CD4-positive, alpha-beta memory T cell (primary cell): Measurements from ENCODE around the gene KRTAP5-1. TPM values are rescaled to one million over a fixed set of nuclear protein-coding genes. Genes with fewer than 3 reads are reported as not detected.
A peak's percentile ranks its signal among the peaks of the same experiment; 100 is the strongest.
"Not testable (repeated sequence)": the region's sequence is repeated elsewhere in the genome, so short reads cannot be mapped to it uniquely, and the experiment has no call there.

ENCODE experiments used
- CTCF ChIA-PET: fragments of 350-600 bp; sonication (Branson Sonifier 250); formaldehyde crosslinking; loops from one replicate; lab custom pipeline; 2021; ENCODE audit warnings: inconsistent platforms; ENCODE audit not compliant: partially characterized antibody; lab: Charles Lee
- POLR2A ChIA-PET: fragments of 350-600 bp; sonication (Branson Sonifier 250); formaldehyde crosslinking; loops from one replicate; lab custom pipeline; 2021; ENCODE audit not compliant: partially characterized antibody; lab: Charles Lee
- DNase-seq, 5 donors: peaks; one replicate each; pipeline versions ENCODE4 v3.0.0 to v3.0.0-alpha.2; 2020 to 2022; ENCODE audit warnings: mixed read lengths in 1 of 5
- H3K27ac ChIP-seq: one replicate; pipeline ENCODE4 v1.7.0; 2013; ENCODE audit warnings: low read depth, low read length
- H3K27me3 ChIP-seq: 2 replicates; pipeline ENCODE4 v1.7.0; 2013; ENCODE audit warnings: mild to moderate bottlenecking, low read length, moderate library complexity; ENCODE audit not compliant: insufficient read depth
- H3K36me3 ChIP-seq: 2 replicates; pipeline ENCODE4 v1.7.0; 2013; ENCODE audit warnings: mild to moderate bottlenecking, low read length, moderate library complexity; ENCODE audit not compliant: insufficient read depth
- H3K4me1 ChIP-seq: 2 replicates; pipeline ENCODE4 v1.7.0; 2013; ENCODE audit warnings: mild to moderate bottlenecking, low read length, moderate library complexity; ENCODE audit not compliant: insufficient read depth
- H3K4me3 ChIP-seq, 2 donors: one replicate each; pipeline ENCODE4 v1.7.0; 2013; ENCODE audit warnings: low read length in 2 of 2, mild to moderate bottlenecking in 1 of 2
- H3K9me3 ChIP-seq, 2 donors: one replicate each; pipeline ENCODE4 v1.7.0; 2013; ENCODE audit warnings: low read length in 2 of 2, control low read depth in 1 of 2; ENCODE audit not compliant: control insufficient read depth in 1 of 2
- H3K27ac Mint-ChIP-seq, 7 donors: one replicate each; pipeline ENCODE4 v1.8.0; 2020 to 2021; ENCODE audit warnings: mixed read lengths in 7 of 7, mild to moderate bottlenecking in 6 of 7, inconsistent platforms in 3 of 7, moderate library complexity in 3 of 7
- H3K27me3 Mint-ChIP-seq, 2 donors: one replicate each; pipeline ENCODE4 v1.8.0; 2020 to 2021; ENCODE audit warnings: mixed read lengths in 2 of 2
- H3K36me3 Mint-ChIP-seq, 2 donors: one replicate each; pipeline ENCODE4 v1.8.0; 2020 to 2021; ENCODE audit warnings: mixed read lengths in 2 of 2, inconsistent platforms in 1 of 2, mild to moderate bottlenecking in 1 of 2
- H3K4me1 Mint-ChIP-seq, 4 donors: one replicate each; pipeline ENCODE4 v1.8.0; 2020 to 2021; ENCODE audit warnings: mixed read lengths in 4 of 4, mild to moderate bottlenecking in 1 of 4
- H3K4me3 Mint-ChIP-seq, 8 donors: one replicate each; pipeline ENCODE4 v1.8.0; 2020 to 2021; ENCODE audit warnings: mixed read lengths in 8 of 8, mild to moderate bottlenecking in 7 of 8, moderate library complexity in 6 of 8, inconsistent platforms in 3 of 8
- H3K9me3 Mint-ChIP-seq, 8 donors: one replicate each; pipeline ENCODE4 v1.8.0; 2020 to 2021; ENCODE audit warnings: mixed read lengths in 8 of 8, mild to moderate bottlenecking in 5 of 8, inconsistent platforms in 3 of 8, moderate library complexity in 1 of 8
- intact Hi-C: fragments of 100-400 bp; cut with micrococcal nuclease; formaldehyde crosslinking; loops from one replicate; pipeline ENCODE4 v1.15.1; 2023
- polyA plus RNA-seq, 2 donors: library from polyadenylated mRNA; unstranded; fragments of 300-500 nt; fragmentation: Illumina TruSeq; gene quantifications; one replicate each; pipeline ENCODE4 v1.2.3, GENCODE V29; 2021
- total RNA-seq, 2 experiments: library from RNA; stranded (reverse); gene quantifications; one replicate each; pipeline ENCODE4 v1.2.3, GENCODE V29; 2021

KRTAP5-1 gene
- total and polyA plus RNA-seq, 4 experiments from 2014 or later = 0.29 TPM; not detected in 3

DNA sequence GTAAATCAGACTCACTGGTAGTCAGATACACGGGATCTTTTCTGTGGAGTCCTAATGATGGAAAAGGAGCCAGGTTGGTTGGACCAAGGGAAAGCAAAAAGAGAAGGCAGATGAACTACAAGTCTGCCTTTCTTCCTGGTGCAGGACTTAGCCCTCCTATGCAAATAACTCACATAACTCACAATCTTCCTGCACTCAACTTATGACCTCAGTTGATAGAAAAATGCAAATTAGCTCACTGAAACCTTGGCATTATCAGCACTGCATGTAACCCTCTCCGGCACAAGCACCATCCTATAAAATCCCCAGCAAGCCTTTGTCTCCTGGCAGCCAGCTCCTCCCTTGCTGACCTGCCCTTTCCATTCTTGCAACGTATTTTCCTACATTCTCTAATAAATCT, 16.6 kb upstream of the KRTAP5-1 start:
- H3K4me1 ChIP-seq = peaks cover 11% of the 10 kb centered on the region

DNA sequence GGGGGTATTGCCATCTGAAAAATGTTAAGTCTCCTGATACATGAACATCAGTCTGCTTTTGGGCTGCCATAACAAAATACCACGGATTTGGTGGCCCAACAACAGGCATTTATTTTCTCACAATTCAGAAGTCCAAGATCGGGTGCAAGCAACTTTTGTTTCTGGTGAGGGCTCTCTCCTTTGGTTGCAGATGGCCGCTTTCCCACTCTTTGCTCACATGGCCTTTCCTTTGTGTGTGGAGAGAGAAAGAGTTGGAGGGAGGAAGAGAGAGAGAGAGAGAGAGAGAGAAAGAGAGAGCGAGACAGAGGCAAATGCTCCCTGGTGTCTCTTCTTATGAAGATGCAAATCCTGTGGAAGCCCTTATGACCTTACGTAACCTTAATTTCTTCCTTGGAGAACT, 15.5 kb upstream of the KRTAP5-1 start:
- H3K9me3 Mint-ChIP-seq = no peaks in the 10 kb centered on the region
- intact Hi-C loops = no loop called here
- Histone ChIP-seq H3K9me3 (no peaks in the 10 kb centered on the region), H3K4me1 (peaks cover 4% of the 10 kb centered on the region), H3K4me3 (no peak overlapping the region), H3K36me3 (no peaks in the 10 kb centered on the region), H3K27me3 (no peaks in the 10 kb centered on the region), H3K27ac (no peak overlapping the region)
- no peaks in the 10 kb centered on the region for H3K36me3 Mint-ChIP-seq
- H3K4me3 Mint-ChIP-seq = no peak overlapping the region
- H3K4me1 Mint-ChIP-seq = peaks cover 5 to 30% (median 9%) of the 10 kb centered on the region in 4 donors
- POLR2A ChIA-PET = no interaction called here
- H3K27ac Mint-ChIP-seq = peak overlapping the region in 1 of 7 donors; percentile 1
- DNase-seq = no peak
- CTCF ChIA-PET = no interaction called here
- peaks cover 11 to 16% of the 10 kb centered on the region in 2 donors for H3K27me3 Mint-ChIP-seq

More for the DNA sequence above, 16.6 kb upstream of the KRTAP5-1 start:
- H3K36me3 ChIP-seq, H3K27me3 ChIP-seq, POLR2A ChIA-PET, H3K9me3 ChIP-seq, H3K4me3 Mint-ChIP-seq, CTCF ChIA-PET, intact Hi-C loops, H3K9me3 Mint-ChIP-seq, DNase-seq, H3K4me3 ChIP-seq, H3K36me3 Mint-ChIP-seq, H3K27ac ChIP-seq, H3K27ac Mint-ChIP-seq: not testable (repeated sequence)
- H3K4me1 Mint-ChIP-seq = peaks cover 7 to 31% (median 10%) of the 10 kb centered on the region in 4 donors
- peaks cover 11 to 14% of the 10 kb centered on the region in 2 donors for H3K27me3 Mint-ChIP-seq

DNA sequence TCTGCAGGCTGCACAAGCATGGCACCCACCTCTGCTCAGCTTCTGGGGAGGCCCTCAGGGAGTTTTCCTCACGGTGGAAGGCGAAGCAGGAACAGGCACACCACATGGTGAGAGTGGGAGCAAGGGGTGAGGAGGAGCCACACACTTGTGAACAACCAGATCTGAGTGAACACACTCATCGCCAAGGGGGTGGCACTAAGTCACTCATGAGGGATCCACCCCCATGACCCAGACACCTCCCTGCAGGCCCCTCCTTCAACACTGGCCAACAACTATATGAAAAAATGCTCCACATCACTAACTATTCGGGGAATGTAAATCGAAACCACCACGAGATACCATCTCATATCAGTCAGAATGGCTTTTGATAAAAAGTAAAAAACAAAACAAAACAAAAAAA, 13.7 kb upstream of the KRTAP5-1 start:
- Mint-ChIP-seq H3K36me3 (no peaks in the 10 kb centered on the region), H3K4me1 (peaks cover 11 to 34% (median 13%) of the 10 kb centered on the region in 4 donors), H3K27me3 (peaks cover 12 to 18% of the 10 kb centered on the region in 2 donors), H3K9me3 (no peaks in the 10 kb centered on the region), H3K4me3 (peak overlapping the region in 4 of 8 donors; percentile 1 to 48 (median 15)), H3K27ac (peak overlapping the region in 3 of 7 donors; percentile 8 to 65 (median 19))
- Histone ChIP-seq H3K36me3 (no peaks in the 10 kb centered on the region), H3K27me3 (no peaks in the 10 kb centered on the region), H3K4me3 (no peak overlapping the region), H3K9me3 (no peaks in the 10 kb centered on the region), H3K27ac (no peak overlapping the region), H3K4me1 (no peaks in the 10 kb centered on the region)
- ChIA-PET CTCF (interaction anchor here (0.6 to 6.4 kb wide), 2 partner anchors 9 to 30 kb away, joined by 3 to 53 read pairs; partner anchors contain the start of genes KRTAP5-3 and KRTAP5-5), POLR2A (interaction anchor here (1.6 kb wide), 1 partner anchor 10 kb away, joined by 4 read pairs; no protein-coding TSS in a partner anchor)
- intact Hi-C loops = no loop called here
- peak in 3 of 5 donors; percentile 9 to 56 (median 36) for DNase-seq

DNA sequence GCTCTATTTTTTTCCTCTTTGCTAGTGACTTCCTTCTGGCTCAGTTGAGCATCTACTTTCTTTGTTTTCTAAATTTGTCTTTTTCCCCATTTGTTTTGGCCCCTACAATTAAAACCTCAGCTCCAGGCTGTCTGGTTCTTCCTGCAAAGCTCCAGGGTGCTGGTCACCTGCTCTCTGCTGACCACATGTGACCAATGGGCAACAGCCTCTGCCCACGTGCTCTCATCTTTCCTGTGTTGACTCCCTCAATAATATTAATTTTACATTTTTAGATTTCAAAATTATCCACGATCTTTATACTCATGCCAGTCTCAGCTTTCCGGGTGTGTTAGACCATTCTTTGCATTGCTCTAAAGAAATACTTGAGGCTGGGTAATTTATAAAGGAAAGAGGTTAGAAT, 13.3 kb upstream of the KRTAP5-1 start:
- H3K27ac ChIP-seq, H3K36me3 Mint-ChIP-seq, H3K4me3 ChIP-seq, intact Hi-C loops, H3K27me3 ChIP-seq, H3K9me3 ChIP-seq, H3K36me3 ChIP-seq, DNase-seq, H3K4me1 ChIP-seq, H3K9me3 Mint-ChIP-seq: not testable (repeated sequence)
- H3K27ac Mint-ChIP-seq = peak overlapping the region in 3 of 7 donors; percentile 8 to 65 (median 19)
- CTCF ChIA-PET = interaction anchor here (0.6 to 6.4 kb wide), 3 partner anchors 9 to 41 kb away, joined by 3 to 53 read pairs (median 3); partner anchors contain the start of genes KRTAP5-3 and KRTAP5-5
- peaks cover 9 to 17% of the 10 kb centered on the region in 2 donors for H3K27me3 Mint-ChIP-seq
- H3K4me3 Mint-ChIP-seq = peak overlapping the region in 2 of 8 donors; percentile 1 to 48
- H3K4me1 Mint-ChIP-seq = peaks cover 11 to 30% (median 13%) of the 10 kb centered on the region in 4 donors
- POLR2A ChIA-PET = interaction anchor here (1.6 kb wide), 1 partner anchor 9 kb away, joined by 4 read pairs; no protein-coding TSS in a partner anchor

DNA sequence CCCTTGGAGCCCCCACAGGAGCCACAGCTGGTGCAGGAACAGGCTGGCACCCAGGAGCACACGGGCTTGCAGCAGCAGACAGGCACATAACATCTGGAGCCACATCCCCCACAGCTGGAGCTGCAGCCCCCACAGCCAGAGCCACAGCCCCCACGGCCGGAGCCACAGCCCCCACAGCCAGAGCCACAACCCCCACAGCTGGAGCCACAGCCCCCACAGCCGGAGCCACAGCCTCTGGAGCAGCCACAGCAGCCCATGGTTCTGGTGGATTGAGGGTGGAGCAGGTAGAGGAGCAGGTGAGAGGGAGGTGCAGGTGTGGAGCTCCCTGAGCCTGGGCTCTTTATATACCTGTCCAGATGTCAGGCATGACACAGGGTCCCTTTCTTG, 12.9 kb upstream of the KRTAP5-1 start, which contains the start of gene KRTAP5-2:
Gene KRTAP5-2 (minus strand): TSS at position 301 of the 387 bp plus-strand sequence. CDS start 44 bp downstream, at position 257.
- Mint-ChIP-seq H3K27me3 (peaks cover 9 to 15% of the 10 kb centered on the region in 2 donors), H3K9me3 (no peaks in the 10 kb centered on the region), H3K36me3 (no peaks in the 10 kb centered on the region), H3K27ac (peak within 1 kb of the TSS in 3 of 7 donors; percentile 8 to 65 (median 19)), H3K4me1 (peaks cover 11 to 30% (median 13%) of the 10 kb centered on the region in 4 donors), H3K4me3 (peak within 1 kb of the TSS in 4 of 8 donors; percentile 1 to 48 (median 15))
- H3K9me3 ChIP-seq = no peaks in the 10 kb centered on the region
- H3K27ac ChIP-seq = no peak within 1 kb of the TSS
- CTCF ChIA-PET = interaction anchor here (0.6 to 6.4 kb wide), 3 partner anchors 10 to 42 kb away, joined by 3 to 53 read pairs (median 3); partner anchors contain the start of genes KRTAP5-3 and KRTAP5-5
- POLR2A ChIA-PET = interaction anchor here (1.6 kb wide), 1 partner anchor 9 kb away, joined by 4 read pairs; no protein-coding TSS in a partner anchor
- H3K4me3 ChIP-seq = no peak within 1 kb of the TSS
- no peaks in the 10 kb centered on the region for H3K36me3 ChIP-seq
- DNase-seq = no peak
- intact Hi-C loops = no loop called here
- H3K4me1 ChIP-seq = no peaks in the 10 kb centered on the region
- H3K27me3 ChIP-seq = no peaks in the 10 kb centered on the region

DNA sequence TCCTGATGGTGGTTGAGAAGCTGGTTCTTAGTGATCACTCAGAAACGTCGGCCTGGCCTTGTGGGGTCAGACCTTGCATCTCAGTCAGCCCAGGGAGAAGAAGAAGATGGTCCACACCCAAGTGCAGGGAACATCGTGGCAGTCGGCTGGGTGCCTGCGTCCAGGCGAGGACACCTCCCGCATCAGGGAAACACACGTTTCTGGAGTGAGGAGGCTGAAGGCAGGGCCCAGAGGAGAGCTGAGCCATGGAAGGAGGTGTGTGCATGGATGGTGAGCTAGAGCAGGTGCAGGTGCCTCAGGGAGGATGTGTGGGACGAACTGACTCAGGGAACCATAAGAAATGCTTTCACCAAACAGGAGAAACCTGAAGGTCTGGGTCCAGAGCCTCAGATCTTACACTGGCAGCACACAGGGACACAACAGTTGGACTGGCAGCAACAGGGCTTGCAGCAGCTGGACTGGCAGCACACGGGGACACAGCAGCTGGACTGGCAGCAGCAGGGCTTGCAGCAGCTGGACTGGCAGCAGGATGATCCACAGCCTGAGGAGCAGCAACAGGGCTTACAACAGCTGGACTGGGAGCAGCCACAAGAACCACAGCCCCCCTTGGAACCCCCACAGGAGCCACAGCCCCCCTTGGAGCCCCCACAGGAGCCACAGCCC, 12.4 kb upstream of the KRTAP5-1 start:
- intact Hi-C loops = no loop called here
- Mint-ChIP-seq H3K27me3 (peaks cover 9 to 15% of the 10 kb centered on the region in 2 donors), H3K27ac (no peak overlapping the region), H3K4me3 (no peak overlapping the region), H3K4me1 (peaks cover 11 to 30% (median 13%) of the 10 kb centered on the region in 4 donors), H3K36me3 (no peaks in the 10 kb centered on the region), H3K9me3 (no peaks in the 10 kb centered on the region)
- Histone ChIP-seq H3K36me3 (no peaks in the 10 kb centered on the region), H3K9me3 (no peaks in the 10 kb centered on the region), H3K27me3 (no peaks in the 10 kb centered on the region), H3K4me1 (no peaks in the 10 kb centered on the region), H3K27ac (no peak overlapping the region), H3K4me3 (no peak overlapping the region)
- DNase-seq = no peak
- ChIA-PET POLR2A (interaction anchor here (1.0 kb wide), 1 partner anchor 8 kb away, joined by 4 read pairs; no protein-coding TSS in a partner anchor), CTCF (interaction anchor here (0.9 to 6.4 kb wide), 4 partner anchors 11 to 42 kb away, joined by 3 to 53 read pairs (median 4); partner anchors contain the start of genes KRTAP5-3 and KRTAP5-5)
